Panc1 (cell line): ENCODE measurements around the gene ZBTB20. TPM values are rescaled to one million over a fixed set of nuclear protein-coding genes. Genes with fewer than 3 reads are reported as not detected.

Experiments
- ATAC-seq: fragments of 200-7000 bp; cut with Tn5 transposase; 2 replicates; pipeline ENCODE4 v1.9.1; 2020; ENCODE audit warnings: mild to moderate bottlenecking, moderate library complexity
- BruUV-seq: library from RNA; stranded (reverse); fragments of 400-500 nt; replicated peaks from 2 replicates; lab custom pipeline; 2021; lab: Mats Ljungman, UMichigan
- CTCF ChIA-PET: fragments of 300-600 bp; sonication (Branson Sonifier 250); formaldehyde crosslinking; loops from one replicate; lab custom pipeline; 2022; ENCODE audit warnings: antibody characterized with exemption; lab: Charles Lee
- POLR2A ChIA-PET: fragments of 300-600 bp; sonication (Branson Sonifier 250); formaldehyde crosslinking; loops from one replicate; lab custom pipeline; 2022; ENCODE audit warnings: antibody characterized with exemption; lab: Charles Lee
- DNase-seq: peaks from one replicate; pipeline ENCODE4 v3.0.0-alpha.2; 2010; ENCODE audit warnings: low read depth, low spot score
- H3K27ac ChIP-seq: 2 replicates; pipeline ENCODE4 v1.5.1; 2011; ENCODE audit warnings: mild to moderate bottlenecking, low read length, inconsistent platforms
- H3K27me3 ChIP-seq: fragments of 200-500 bp; sonication (Bioruptor generic); 2 replicates; pipeline ENCODE4 v1.6.0; 2014; ENCODE audit warnings: low read length, inconsistent platforms; ENCODE audit not compliant: control insufficient read depth, insufficient read depth
- H3K36me3 ChIP-seq: fragments of 200-500 bp; sonication (Bioruptor generic); 2 replicates; pipeline ENCODE4 v1.5.1; 2014; ENCODE audit warnings: inconsistent platforms, mild to moderate bottlenecking, low read length, moderate library complexity; ENCODE audit not compliant: control insufficient read depth, insufficient read depth
- H3K4me1 ChIP-seq: 2 replicates; pipeline ENCODE4 v1.5.1; 2011; ENCODE audit warnings: inconsistent platforms, mild to moderate bottlenecking, low read length, moderate library complexity; ENCODE audit not compliant: control insufficient read depth, insufficient read depth
- H3K4me3 ChIP-seq, 2 experiments: 2 replicates each; pipeline ENCODE4 v1.5.1; 2011 to 2012; ENCODE audit warnings: low read depth in 2 of 2, low read length in 2 of 2, mild to moderate bottlenecking in 2 of 2, inconsistent platforms in 1 of 2, moderate library complexity in 1 of 2
- H3K9me3 ChIP-seq: fragments of 200-500 bp; sonication (Bioruptor generic); 2 replicates; pipeline ENCODE4 v1.5.1; 2014; ENCODE audit warnings: low read depth, mild to moderate bottlenecking, inconsistent platforms, low read length, moderate library complexity; ENCODE audit not compliant: control insufficient read depth, insufficient read depth
- CTCF ChIP-seq: fragments of 450-650 bp; IDR thresholded peaks from 2 replicates; pipeline ENCODE4 v1.5.1; 2017; ENCODE audit warnings: mild to moderate bottlenecking
- POLR2AphosphoS5 ChIP-seq: IDR thresholded peaks from 2 replicates; pipeline ENCODE4 v1.6.1; 2012; ENCODE audit warnings: mild to moderate bottlenecking, low read depth, low read length, moderate library complexity
- REST ChIP-seq, 2 experiments: IDR thresholded peaks; 2 replicates each; pipeline ENCODE4 v1.6.1; 2011 to 2012; ENCODE audit warnings: low read depth in 2 of 2, control low read depth in 1 of 2, low read length in 1 of 2, mild to moderate bottlenecking in 1 of 2, moderate library complexity in 1 of 2; ENCODE audit not compliant: insufficient read depth in 1 of 2
- SIN3A ChIP-seq: IDR thresholded peaks from 2 replicates; pipeline ENCODE4 v1.6.1; 2012; ENCODE audit warnings: low read depth, mild to moderate bottlenecking, low read length, moderate library complexity, borderline replicate concordance; ENCODE audit not compliant: insufficient read depth
- TCF7L2 ChIP-seq: IDR thresholded peaks from 2 replicates; pipeline ENCODE4 v1.6.1; 2011; ENCODE audit warnings: mild to moderate bottlenecking, low read depth, low read length, inconsistent platforms
- in situ Hi-C: cut with HindIII; loops from 2 replicates; pipeline ENCODE4 v1.10.0; 2016; ENCODE audit warnings: low sequenced_read_pairs, low pct_unique_long_range_greater_than_20kb
- intact Hi-C: fragments of 100-400 bp; cut with micrococcal nuclease; formaldehyde crosslinking; loops from one replicate; pipeline ENCODE4 v1.10.0; 2022; ENCODE audit not compliant: unreplicated experiment
- total RNA-seq: library from RNA; stranded (reverse); gene quantifications from one replicate; pipeline ENCODE4 v1.2.1, GENCODE V29; 2021; ENCODE audit not compliant: unreplicated experiment

Gene ZBTB20
- total RNA-seq, 1 experiment from 2014 or later: 4.1 TPM

DNA sequence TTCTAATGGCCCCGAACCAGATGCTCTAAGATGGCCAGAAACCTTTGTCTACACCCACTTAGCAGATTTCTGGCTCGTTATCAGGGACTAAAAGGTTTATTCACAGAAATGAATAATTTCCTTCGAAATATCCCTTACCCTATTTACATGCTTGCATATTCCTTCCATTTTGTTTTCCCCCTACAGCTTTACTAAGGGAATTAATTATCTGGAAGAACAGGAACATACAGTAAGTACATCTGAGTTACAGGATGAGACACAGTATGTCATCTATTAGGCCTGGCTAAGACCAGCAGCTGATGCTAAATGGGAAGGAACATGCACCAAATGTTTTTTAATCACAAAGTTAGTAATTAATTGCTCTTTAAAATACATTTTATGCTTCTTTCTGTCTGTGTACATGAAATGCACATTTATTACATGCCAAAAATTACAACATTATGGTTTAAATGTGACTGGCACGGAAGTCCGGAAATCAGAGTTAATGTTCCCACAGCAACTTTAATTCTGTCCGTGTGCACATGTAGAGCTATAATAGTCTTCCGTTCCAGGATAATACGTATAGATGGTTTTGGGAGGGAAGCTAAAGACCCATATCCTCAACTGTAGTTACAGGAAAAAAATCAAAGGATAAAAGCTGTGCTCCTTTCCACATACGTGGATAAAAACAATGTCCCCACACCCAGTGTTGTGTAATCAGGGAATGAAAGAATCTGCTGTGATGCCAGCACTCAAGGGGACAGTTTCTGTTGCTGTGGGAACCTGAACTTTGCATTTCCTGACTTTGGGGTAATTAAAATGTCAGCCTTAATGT lies 771.3 kb downstream of the ZBTB20 start:
- DNase-seq (no peak), ATAC-seq (no peak)
- CTCF ChIA-PET: no interaction called here
- H3K9me3 ChIP-seq: no peaks in the 10 kb centered on the region
- no peak overlapping the region for H3K27ac ChIP-seq
- POLR2A ChIA-PET: no interaction called here
- in situ Hi-C loops (no loop called here), intact Hi-C loops (no loop called here)
- H3K27me3 ChIP-seq: no peaks in the 10 kb centered on the region
- H3K4me3 ChIP-seq: no peak overlapping the region
- no peaks in the 10 kb centered on the region for H3K36me3 ChIP-seq
- BruUV-seq: no TSS peak
- TF ChIP-seq CTCF (no peak), SIN3A (no peak)
- H3K4me1 ChIP-seq: no peaks in the 10 kb centered on the region

DNA sequence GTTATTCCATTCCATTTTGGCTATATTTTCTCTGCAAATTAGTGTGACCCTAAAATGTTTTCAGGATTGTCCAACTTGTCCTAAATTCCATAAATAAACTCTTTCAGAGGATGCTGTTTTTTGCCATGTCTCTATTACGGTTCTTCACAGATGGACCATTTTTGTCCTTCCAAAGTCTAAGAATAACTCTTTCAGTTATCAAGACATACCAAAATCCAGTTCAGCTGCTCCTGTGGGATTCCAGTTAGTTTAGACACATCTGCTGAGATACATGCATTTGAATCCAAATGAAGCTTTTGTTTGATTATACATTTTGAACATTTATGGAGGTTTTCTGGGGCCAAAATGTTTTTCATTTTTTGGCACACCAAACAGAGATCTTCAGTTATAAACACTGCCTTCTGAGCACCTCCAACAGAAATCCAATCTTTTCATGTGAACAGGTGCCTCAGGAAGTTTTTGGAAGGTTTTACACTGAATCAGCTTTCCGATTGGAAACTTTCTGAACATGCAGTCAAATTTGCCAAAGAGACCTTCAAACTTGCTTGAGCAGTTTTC lies 772.6 kb downstream of the ZBTB20 start:
- TF ChIP-seq POLR2AphosphoS5 (no peak), CTCF (no peak), TCF7L2 (no peak)
- in situ Hi-C loops: no loop called here
- Histone ChIP-seq H3K27ac (no peak overlapping the region), H3K9me3 (no peaks in the 10 kb centered on the region), H3K27me3 (no peaks in the 10 kb centered on the region), H3K4me1 (no peaks in the 10 kb centered on the region), H3K4me3 (no peak overlapping the region), H3K36me3 (no peaks in the 10 kb centered on the region)
- intact Hi-C loops: no loop called here
- no TSS peak for BruUV-seq
- DNase-seq: no peak
- POLR2A ChIA-PET: no interaction called here
- no peak for ATAC-seq
- CTCF ChIA-PET: no interaction called here

- in situ Hi-C loops: no loop called here
- POLR2A ChIA-PET: no interaction called here
- ATAC-seq: no peak
Observed at GRCh38 chr3:114370537-114371174, 776.4 kb downstream of the ZBTB20 start.

More at GRCh38 chr3:114370537-114371174, 776.4 kb downstream of the ZBTB20 start:
- Histone ChIP-seq H3K27ac (no peak overlapping the region), H3K9me3 (no peaks in the 10 kb centered on the region), H3K4me3 (no peak overlapping the region), H3K36me3 (no peaks in the 10 kb centered on the region), H3K27me3 (no peaks in the 10 kb centered on the region), H3K4me1 (no peaks in the 10 kb centered on the region)
- DNase-seq: no peak
- CTCF ChIA-PET: no interaction called here
- no TSS peak for BruUV-seq
- intact Hi-C loops: no loop called here
- TF ChIP-seq TCF7L2 (no peak), POLR2AphosphoS5 (no peak), SIN3A (no peak), REST (IDR thresholded peaks at IDR 0.05; ENCODE audit: insufficient read depth in 1 of 2, low read depth in 2 of 2, low read length in 1 of 2) (no peak), CTCF (peak; percentile 30)
